ENCODE data around the gene PER1.

GRCh38 chr17:8121681-8122421 is 30.4 kb downstream of the PER1 start:
- TF ChIP-seq, protein P1, sequence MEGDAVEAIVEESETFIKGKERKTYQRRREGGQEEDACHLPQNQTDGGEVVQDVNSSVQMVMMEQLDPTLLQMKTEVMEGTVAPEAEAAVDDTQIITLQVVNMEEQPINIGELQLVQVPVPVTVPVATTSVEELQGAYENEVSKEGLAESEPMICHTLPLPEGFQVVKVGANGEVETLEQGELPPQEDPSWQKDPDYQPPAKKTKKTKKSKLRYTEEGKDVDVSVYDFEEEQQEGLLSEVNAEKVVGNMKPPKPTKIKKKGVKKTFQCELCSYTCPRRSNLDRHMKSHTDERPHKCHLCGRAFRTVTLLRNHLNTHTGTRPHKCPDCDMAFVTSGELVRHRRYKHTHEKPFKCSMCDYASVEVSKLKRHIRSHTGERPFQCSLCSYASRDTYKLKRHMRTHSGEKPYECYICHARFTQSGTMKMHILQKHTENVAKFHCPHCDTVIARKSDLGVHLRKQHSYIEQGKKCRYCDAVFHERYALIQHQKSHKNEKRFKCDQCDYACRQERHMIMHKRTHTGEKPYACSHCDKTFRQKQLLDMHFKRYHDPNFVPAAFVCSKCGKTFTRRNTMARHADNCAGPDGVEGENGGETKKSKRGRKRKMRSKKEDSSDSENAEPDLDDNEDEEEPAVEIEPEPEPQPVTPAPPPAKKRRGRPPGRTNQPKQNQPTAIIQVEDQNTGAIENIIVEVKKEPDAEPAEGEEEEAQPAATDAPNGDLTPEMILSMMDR (IDR thresholded peaks at IDR 0.05): peak in 3 of 5 experiments; percentile 23 to 36 (median 34)
- TF ChIP-seq POLR2A (IDR thresholded peaks at IDR 0.05) (no peak), EP300 (IDR thresholded peaks at IDR 0.05; ENCODE audit: low read depth) (no peak), POLR2AphosphoS5 (IDR thresholded peaks at IDR 0.05) (no peak)

All from transverse colon (tissue), 4 donors.